ENCODE results near the gene TMEM185B.

DNA sequence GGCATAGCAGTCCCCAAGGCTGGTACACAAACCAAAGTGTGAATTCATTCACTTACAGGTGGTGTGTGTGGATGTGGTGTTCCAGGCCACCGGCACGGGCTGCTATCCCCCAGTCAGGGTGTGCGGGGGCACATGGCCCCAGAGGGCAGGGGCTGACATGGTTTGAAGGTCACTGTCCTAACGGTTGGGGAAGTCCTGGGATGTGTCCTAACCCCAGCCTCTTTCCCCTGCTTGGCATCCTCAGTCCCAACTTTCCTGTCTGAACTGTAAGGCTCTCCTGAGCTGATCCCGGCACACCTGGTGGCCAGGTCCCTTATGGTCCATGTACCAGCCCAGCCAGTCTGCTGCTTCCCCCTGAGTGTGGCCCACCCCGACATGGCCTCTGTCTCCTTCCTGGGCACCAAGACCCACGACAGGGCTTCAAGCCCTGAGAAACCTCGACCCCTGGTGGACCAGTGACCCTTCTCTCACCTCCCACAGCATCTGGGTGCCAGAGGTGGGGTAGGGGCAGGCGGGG lies 2.4 kb upstream of the TMEM185B start:
- TF ChIP-seq GATA2 (IDR thresholded peaks at IDR 0.05; ENCODE audit: low read depth, low read length) (no peak), GATA3 (IDR thresholded peaks at IDR 0.05; ENCODE audit: low read depth, low read length) (no peak)

All from SH-SY5Y (cell line).